HFF-Myc (cell line): ENCODE data around the gene CEL.

Experiments used
- DNase-seq: peaks from one replicate; pipeline ENCODE4 v3.0.0-alpha.2; 2011; ENCODE audit warnings: low read depth; ENCODE audit errors: extremely low read depth
- H3K4me3 ChIP-seq: replicated peaks from 2 replicates; pipeline ENCODE4 v1.5.1; 2011; ENCODE audit warnings: low read depth, mild to moderate bottlenecking, control low read depth, low read length
- TF ChIP-seq, protein P1 (sequence below): IDR thresholded peaks from 2 replicates; pipeline ENCODE4 v1.5.1; 2012; ENCODE audit warnings: mild to moderate bottlenecking, low read depth, low read length, control low read depth; ENCODE audit errors: missing control alignments

CEL gene

DNA sequence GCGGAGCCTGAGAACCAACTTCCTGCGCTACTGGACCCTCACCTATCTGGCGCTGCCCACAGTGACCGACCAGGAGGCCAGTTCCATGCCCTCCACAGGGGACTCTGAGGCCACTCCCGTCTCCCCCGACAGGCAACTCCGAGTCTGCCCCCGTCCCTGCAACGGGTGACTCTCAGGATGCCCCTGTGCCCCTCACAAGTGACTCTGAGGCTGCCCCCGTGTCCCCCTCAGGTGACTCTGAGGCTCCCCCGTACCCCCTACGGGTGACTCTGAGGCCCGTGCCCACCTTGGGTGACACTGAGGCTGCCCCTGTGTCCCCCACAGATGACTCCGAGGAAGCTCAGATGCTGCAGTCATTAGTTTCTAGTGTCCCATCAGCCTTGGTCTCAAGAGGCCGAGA, 25.1 kb downstream of the CEL start:
- DNase-seq: no peak
- no peak overlapping the region for H3K4me3 ChIP-seq
- TF ChIP-seq, protein P1, sequence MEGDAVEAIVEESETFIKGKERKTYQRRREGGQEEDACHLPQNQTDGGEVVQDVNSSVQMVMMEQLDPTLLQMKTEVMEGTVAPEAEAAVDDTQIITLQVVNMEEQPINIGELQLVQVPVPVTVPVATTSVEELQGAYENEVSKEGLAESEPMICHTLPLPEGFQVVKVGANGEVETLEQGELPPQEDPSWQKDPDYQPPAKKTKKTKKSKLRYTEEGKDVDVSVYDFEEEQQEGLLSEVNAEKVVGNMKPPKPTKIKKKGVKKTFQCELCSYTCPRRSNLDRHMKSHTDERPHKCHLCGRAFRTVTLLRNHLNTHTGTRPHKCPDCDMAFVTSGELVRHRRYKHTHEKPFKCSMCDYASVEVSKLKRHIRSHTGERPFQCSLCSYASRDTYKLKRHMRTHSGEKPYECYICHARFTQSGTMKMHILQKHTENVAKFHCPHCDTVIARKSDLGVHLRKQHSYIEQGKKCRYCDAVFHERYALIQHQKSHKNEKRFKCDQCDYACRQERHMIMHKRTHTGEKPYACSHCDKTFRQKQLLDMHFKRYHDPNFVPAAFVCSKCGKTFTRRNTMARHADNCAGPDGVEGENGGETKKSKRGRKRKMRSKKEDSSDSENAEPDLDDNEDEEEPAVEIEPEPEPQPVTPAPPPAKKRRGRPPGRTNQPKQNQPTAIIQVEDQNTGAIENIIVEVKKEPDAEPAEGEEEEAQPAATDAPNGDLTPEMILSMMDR: no peak

DNA sequence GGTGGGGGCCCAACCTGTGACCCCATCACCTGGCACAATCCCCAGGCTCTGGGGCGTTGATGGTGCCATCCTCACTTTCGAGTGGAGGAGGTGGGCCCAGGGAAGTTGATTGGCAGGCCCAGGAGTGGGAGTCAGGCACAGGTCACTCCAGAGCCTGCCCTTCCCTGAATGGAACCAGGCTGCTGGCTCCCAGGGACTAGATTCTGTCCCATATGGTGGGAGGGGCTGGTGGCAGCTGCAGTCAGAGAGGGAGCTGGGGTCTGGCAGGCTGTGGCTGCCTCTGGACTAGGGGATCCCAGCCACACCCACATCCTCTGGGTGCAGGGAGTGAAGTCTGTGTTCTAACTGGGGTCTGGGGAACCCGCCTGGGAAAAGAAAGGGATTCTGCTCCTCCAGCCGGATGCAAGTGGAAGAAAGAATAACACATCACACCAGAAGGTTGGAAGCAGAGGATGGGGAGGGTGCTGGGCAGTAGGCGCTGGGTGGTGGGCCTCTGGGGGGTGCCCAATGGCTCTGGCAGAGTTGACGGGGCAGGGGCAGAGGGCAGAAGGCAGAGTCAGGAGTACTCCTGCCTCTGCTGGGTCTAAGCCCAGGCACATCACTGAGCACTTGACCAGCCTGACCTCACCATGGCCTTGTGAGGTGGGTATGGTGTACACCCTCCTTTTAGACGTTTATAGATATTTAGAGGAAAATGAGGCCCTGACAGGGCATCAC, 25.8 kb downstream of the CEL start:
- no peak for DNase-seq
- H3K4me3 ChIP-seq: no peak overlapping the region
- TF ChIP-seq, protein P1: no peak

DNA sequence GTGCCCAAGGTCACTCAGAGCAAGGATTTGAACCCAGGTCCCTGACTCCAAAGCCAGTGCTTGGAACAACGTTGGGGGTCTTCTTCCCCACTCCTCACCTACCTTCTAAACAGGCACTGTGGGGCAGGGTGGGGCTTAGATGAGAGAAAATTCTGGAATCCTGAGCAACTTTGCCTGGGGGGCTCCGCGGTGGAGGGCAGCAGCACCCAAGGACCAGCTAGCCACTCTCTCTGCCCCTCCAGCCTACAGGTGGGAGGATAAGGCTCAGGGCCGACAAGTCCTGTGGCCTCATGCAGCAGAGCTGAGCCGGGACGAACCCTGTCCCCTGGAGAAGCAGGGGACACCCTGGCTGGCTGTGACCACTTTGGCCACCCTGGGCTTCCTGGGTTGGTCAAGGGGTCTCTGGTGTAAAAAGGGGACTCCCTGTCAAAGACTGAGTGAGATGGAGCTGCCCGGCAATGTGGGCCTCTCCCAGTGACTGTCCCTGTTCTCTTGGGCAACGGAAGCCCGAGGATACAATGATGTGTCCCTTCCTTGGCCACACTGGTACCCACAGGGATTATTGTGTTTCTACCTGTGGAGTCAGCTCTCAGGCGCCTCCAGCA, 26.5 kb downstream of the CEL start:
- TF ChIP-seq, protein P1: no peak

DNA sequence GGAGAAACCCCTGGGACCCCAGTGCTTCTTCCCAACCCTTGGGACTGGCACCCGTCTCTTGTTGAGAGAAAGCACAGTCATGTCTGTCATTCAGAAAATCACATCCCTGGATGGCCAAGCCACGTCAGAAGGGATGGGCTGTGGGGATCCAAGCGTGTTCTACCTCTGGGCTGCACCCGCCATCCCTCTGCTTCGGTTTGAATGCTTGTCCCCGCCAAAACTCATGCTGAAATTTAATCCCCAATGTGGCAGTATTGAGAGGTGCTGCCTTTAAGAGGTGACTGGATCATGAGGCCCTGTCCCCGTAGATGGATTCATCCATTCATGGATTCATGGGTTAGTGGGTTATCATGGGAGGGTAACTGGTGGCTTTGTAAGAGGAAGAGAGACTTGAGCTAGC, 27.0 kb downstream of the CEL start:
- no peak for DNase-seq
- TF ChIP-seq, protein P1: no peak
- H3K4me3 ChIP-seq: no peak overlapping the region

More for the DNA sequence above, 26.5 kb downstream of the CEL start:
- no peak for DNase-seq
- no peak overlapping the region for H3K4me3 ChIP-seq

DNA sequence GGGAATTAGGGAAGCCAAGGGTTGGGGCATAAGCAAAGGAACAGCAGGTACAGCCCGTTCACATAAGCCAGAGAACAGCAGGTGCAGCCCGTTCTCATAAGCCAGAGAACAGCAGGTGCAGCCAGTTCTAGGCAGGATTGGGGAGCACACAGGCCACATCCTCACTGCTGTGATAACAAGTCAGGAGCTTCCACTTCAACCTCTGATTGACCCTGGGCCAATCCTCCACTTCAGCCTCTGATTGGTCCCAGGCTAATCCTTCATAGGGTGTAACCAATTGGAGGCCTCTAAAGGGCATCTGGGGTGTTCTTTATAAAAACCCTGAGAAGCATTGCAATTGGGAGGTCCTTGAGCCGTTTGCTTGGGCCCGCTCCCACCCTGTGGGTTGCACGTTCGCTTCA, 27.5 kb downstream of the CEL start:
- DNase-seq: no peak
- TF ChIP-seq, protein P1: no peak
- no peak overlapping the region for H3K4me3 ChIP-seq

DNA sequence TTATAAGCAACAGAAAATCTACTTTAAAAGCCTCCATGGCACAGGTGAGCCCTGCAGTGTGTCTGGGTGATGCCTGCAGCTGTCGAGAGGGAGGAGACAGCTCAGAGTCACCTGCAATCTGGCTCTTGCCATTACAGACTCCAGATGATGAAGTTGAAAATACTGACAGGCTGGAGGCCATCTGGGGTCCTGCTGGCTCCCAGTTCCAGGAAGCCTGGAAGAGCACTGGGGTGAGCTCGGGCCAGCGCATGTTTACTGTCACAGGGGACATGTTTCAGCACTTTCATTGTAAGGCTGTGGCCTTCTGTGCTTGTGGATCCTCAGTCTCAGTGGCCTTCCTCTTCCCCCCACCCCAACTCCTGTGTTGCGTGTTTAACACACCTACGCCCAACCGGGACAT, 28.4 kb downstream of the CEL start:
- no peak for DNase-seq
- TF ChIP-seq, protein P1: no peak
- H3K4me3 ChIP-seq: no peak overlapping the region
